Nephron progenitor cell (in vitro differentiated cells): ENCODE data around the gene DHCR7.
A peak's percentile ranks its signal among the peaks of the same experiment; 100 is the strongest.

Experiments used
- DNase-seq: peaks from one replicate; pipeline ENCODE4 v3.0.0; 2021
- H3K27ac Mint-ChIP-seq: 2 replicates; pipeline ENCODE4 v1.8.0; 2021; ENCODE audit warnings: mild to moderate bottlenecking, moderate library complexity, mixed read lengths
- H3K27me3 Mint-ChIP-seq: 2 replicates; pipeline ENCODE4 v1.8.0; 2021; ENCODE audit warnings: mild to moderate bottlenecking, low read depth, mixed read lengths; ENCODE audit not compliant: poor library complexity
- H3K36me3 Mint-ChIP-seq: 2 replicates; pipeline ENCODE4 v1.8.0; 2021; ENCODE audit warnings: low read depth, mixed read lengths
- H3K4me1 Mint-ChIP-seq: 2 replicates; pipeline ENCODE4 v1.8.0; 2021; ENCODE audit warnings: mixed read lengths
- H3K4me3 Mint-ChIP-seq: 2 replicates; pipeline ENCODE4 v1.8.0; 2021; ENCODE audit warnings: mild to moderate bottlenecking, moderate library complexity, mixed read lengths
- H3K9me3 Mint-ChIP-seq: 2 replicates; pipeline ENCODE4 v1.8.0; 2021; ENCODE audit warnings: mild to moderate bottlenecking, moderate library complexity, mixed read lengths
- TF ChIP-seq, protein P1 (sequence below): fragments of 200-600 bp; sonication (generic); IDR thresholded peaks from 2 replicates; pipeline ENCODE4 v1.5.0; 2021; ENCODE audit warnings: antibody characterized with exemption

Gene DHCR7

DNA sequence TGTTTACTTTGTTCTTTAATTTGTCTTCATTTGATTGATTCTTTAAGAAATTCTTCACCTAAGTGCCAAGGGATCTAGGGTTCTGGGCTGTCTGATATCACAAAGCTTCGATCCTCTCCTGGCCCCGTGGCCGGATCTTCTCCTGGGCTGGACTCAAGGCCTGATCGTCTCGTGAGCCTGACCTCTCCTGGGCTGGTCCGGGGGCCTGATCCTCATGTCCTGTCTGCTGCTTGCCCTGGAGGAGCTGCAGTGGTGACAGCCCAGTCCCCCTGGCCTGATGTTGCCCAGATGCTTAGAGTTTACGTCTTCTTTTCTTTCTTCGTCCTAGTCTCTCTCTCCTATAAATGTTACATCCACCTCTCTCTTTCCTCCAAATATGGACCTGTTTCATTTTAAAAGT is 8.1 kb upstream of the DHCR7 start:
- no peaks in the 10 kb centered on the region for H3K9me3 Mint-ChIP-seq
- H3K27ac Mint-ChIP-seq, result no peak overlapping the region
- no peak overlapping the region for H3K4me3 Mint-ChIP-seq
- no peak for DNase-seq
- H3K36me3 Mint-ChIP-seq, result peaks cover 42% of the 10 kb centered on the region
- TF ChIP-seq, protein P1, sequence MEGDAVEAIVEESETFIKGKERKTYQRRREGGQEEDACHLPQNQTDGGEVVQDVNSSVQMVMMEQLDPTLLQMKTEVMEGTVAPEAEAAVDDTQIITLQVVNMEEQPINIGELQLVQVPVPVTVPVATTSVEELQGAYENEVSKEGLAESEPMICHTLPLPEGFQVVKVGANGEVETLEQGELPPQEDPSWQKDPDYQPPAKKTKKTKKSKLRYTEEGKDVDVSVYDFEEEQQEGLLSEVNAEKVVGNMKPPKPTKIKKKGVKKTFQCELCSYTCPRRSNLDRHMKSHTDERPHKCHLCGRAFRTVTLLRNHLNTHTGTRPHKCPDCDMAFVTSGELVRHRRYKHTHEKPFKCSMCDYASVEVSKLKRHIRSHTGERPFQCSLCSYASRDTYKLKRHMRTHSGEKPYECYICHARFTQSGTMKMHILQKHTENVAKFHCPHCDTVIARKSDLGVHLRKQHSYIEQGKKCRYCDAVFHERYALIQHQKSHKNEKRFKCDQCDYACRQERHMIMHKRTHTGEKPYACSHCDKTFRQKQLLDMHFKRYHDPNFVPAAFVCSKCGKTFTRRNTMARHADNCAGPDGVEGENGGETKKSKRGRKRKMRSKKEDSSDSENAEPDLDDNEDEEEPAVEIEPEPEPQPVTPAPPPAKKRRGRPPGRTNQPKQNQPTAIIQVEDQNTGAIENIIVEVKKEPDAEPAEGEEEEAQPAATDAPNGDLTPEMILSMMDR, result no peak
- no peaks in the 10 kb centered on the region for H3K27me3 Mint-ChIP-seq
- H3K4me1 Mint-ChIP-seq, result peaks cover 39% of the 10 kb centered on the region

DNA sequence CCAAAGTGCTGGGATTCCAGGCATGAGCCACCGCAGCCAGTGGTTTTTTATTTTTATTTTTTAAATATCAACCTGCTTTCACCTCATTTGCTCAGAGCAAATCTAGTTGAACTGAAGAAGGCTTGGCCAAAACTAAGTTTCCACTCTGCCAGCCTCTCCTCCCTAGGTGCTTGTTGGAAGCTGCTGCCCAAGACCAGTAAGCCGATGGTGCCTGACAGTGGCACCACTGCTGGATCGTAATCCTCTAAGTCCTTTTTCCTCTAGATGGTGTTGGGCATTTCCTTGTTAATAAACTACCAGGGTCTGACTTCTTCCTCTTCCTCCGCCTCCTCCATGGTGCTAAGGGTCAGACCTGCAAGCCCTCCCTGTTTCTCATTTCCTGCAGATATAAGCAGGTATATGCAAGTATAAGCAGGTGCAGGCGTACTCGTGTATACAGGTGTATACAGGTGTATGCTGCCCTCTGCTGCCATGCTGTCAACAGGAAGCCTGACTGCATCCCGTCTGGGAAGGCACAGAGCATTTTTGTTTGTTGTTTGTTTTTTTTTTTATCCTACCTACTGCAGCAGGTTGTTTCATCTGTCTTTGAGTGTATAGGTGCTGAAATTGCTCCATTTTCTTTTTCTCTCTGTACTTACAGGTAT is 6.4 kb upstream of the DHCR7 start:
- H3K9me3 Mint-ChIP-seq, result no peaks in the 10 kb centered on the region
- H3K4me1 Mint-ChIP-seq, result peaks cover 44% of the 10 kb centered on the region
- no peak overlapping the region for H3K27ac Mint-ChIP-seq
- TF ChIP-seq, protein P1, result no peak
- no peak for DNase-seq
- H3K27me3 Mint-ChIP-seq, result no peaks in the 10 kb centered on the region
- H3K4me3 Mint-ChIP-seq, result peak overlapping the region; percentile 75
- H3K36me3 Mint-ChIP-seq, result peaks cover 32% of the 10 kb centered on the region

- no peak for DNase-seq
- no peak overlapping the region for H3K27ac Mint-ChIP-seq
- H3K4me1 Mint-ChIP-seq, result peaks cover 48% of the 10 kb centered on the region
- TF ChIP-seq, protein P1, result no peak
- no peaks in the 10 kb centered on the region for H3K9me3 Mint-ChIP-seq
- no peaks in the 10 kb centered on the region for H3K27me3 Mint-ChIP-seq
- H3K4me3 Mint-ChIP-seq, result peak overlapping the region; percentile 83
- H3K36me3 Mint-ChIP-seq, result peaks cover 32% of the 10 kb centered on the region
These were observed 5.7 kb upstream of the DHCR7 start for GRCh38 chr11:71453918-71454304.

GRCh38 chr11:71453037-71453917 is 5.1 kb upstream of the DHCR7 start, which contains the start of gene NADSYN1:
Gene NADSYN1 (plus strand): TSS chr11:71453203. CDS start chr11:71453297, 94 bp downstream.
- Mint-ChIP-seq H3K36me3 (peaks cover 32% of the 10 kb centered on the region), H3K4me1 (peaks cover 52% of the 10 kb centered on the region), H3K4me3 (peak within 1 kb of the TSS; percentile 83), H3K27me3 (peaks cover 4% of the 10 kb centered on the region), H3K27ac (no peak within 1 kb of the TSS), H3K9me3 (no peaks in the 10 kb centered on the region)
- TF ChIP-seq, protein P1, result no peak
- DNase-seq, result peak; percentile 99

GRCh38 chr11:71452199-71453036 is 4.2 kb upstream of the DHCR7 start:
- TF ChIP-seq, protein P1, result no peak
- Mint-ChIP-seq H3K36me3 (peaks cover 25% of the 10 kb centered on the region), H3K4me3 (peak overlapping the region; percentile 83), H3K27ac (no peak overlapping the region), H3K27me3 (peaks cover 8% of the 10 kb centered on the region), H3K9me3 (no peaks in the 10 kb centered on the region), H3K4me1 (peaks cover 56% of the 10 kb centered on the region)
- no peak for DNase-seq
